Germinal center (tissue), 1 donor: ENCODE results near the gene KIRREL3.
"Not testable (repeated sequence)": the region's sequence is repeated elsewhere in the genome, so short reads cannot be mapped to it uniquely, and the experiment has no call there.

Experiments
- DNase-seq: peaks from one replicate; pipeline ENCODE4 v3.0.0; 2012; ENCODE audit warnings: mixed read lengths, low spot score

Gene KIRREL3

DNA sequence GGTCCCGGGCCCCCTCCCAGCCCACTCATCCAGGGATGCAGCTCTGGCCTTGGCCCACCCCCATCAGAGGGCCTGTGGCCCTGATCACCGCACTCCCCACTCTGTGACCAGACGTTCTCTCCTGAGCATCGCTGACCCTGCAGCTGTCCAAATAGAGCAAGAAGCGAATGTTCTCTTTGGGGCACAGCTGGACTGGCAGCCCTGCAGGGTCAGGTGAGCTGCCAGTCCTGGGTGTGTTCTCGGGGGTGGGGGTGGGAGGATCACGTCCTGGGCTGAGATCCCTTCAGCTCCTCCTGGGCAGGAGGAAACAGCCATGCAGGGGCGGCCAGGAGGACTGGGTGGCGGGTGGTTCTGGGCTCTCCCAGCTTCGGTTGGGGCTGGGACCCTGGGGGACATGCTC lies 618.6 kb downstream of the KIRREL3 start:
- DNase-seq: not testable (repeated sequence)

DNA sequence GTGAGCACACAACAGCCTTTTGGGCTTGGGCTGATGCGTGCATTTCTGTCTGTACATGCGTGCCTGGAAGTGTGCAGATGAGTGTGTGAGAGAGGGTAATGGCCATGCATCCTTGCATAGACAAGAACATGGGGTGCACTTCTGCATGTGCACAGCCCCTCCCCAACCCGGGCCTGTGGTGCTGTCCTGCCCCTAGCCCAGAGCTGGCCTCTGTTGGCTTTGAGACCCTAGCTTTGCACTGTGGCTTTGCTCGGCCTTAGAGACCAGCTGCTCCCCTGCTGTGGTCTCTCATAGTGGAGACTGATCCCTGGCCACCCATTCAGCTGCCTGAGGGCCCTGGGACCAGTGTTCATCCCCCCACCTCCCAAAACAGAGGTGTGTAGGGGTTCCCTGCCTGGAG lies 619.7 kb downstream of the KIRREL3 start:
- DNase-seq: no peak

DNA sequence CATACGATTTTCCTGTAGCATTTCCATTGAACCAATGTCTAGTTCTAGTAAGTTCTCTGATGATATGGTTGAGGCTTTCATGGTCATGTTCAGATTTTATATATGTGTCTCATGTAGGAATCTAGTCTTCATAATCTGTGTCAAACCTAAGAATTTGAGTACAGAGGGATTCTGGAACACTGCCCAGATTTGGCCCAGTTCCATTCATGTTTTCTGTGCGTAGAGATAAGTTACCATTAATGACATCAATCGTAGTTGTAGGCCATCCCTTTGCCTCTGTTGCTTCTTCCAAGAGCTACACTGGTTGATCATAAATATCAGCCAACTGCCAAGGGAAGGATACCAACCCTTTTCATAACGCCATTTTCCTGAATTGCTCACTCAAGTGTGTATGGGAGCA lies 621.8 kb downstream of the KIRREL3 start:
- no peak for DNase-seq

DNA sequence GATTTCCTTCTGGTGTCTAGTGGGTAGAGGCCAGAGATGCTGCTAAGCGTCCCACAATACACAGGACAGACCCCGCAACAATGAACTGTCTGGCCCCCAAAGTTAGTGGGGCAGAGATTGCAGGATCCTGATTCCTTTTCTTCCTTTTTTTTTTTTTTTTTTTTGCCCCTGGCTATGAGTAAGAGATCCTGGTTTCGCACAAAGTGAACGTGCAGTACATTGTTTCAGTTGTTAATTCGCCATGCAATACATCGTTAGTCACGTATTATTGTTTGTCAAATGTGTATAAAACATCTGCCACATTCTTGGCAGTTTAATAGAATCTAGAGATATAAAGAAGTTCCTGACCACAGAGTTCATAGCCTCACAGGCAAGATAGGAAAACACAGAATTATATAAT lies 624.8 kb downstream of the KIRREL3 start:
- no peak for DNase-seq

DNA sequence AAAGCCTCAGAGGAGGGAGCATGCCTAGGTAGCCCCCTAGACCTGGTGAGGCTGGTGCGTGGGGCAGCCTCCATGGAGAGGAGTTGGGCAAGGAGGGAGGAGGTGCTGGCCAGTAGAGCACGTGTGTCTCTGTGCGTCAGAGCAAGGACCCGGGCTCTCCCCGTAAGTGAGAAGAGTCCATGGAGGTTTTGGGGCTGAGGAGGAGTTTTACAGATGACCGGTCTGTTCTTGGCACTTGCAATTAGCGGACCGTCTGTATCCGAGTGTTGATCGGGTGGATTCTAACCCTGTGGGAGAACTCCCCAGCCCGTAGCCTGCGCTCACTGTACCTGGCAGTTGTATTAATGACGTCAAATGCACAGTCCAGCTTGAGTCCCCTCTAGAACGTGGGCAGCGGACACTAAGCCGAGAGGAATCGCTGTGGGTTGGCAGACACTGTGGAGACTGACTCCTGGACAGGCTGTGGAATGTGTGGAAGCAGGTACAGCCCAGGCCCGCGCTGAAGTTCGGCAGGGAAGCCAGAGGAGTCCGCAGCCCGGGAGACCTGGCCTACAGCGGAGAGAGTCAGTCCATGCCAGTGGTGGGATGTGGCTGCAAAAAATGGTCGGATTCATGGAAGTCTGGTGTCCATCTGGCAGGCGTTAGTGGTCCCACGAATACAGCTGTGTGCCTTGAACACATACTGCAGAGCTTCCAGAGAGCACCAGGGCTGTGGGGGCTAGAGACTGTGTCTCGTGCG lies 625.8 kb downstream of the KIRREL3 start:
- not testable (repeated sequence) for DNase-seq

DNA sequence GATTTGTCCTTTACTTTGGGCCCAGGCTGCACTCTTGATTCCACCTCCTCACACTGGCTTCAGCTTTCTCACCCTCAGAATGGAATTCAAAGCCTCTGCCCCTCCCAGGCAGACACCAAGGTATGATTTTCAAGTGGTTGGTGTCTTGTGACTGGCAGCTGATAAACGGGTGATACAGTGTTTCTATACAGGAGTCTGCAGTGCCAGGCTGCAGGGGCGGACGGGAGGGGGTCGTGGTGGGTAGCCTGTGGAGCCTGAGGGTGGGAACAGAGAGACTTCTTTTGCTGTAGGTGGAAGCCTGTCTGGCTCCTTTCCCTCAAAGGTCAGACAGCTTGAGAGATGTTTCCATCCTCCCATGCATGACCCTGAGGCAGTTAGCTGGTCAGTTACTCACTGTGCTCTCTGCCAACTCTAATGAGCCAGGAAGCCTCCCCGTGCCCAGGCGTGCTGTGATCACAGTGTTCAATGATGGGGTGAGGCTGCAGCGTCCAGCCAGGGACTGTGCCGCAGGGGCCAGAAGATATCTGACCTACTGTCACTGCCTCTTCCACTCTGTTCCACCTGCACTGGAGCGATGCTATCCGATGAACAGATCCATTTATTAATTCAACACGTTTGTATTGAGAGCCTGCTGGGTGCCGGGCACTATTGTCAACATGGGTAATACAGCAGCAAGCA lies 627.0 kb downstream of the KIRREL3 start:
- not testable (repeated sequence) for DNase-seq
